Measurements from ENCODE around the gene ATG2A.

DNA sequence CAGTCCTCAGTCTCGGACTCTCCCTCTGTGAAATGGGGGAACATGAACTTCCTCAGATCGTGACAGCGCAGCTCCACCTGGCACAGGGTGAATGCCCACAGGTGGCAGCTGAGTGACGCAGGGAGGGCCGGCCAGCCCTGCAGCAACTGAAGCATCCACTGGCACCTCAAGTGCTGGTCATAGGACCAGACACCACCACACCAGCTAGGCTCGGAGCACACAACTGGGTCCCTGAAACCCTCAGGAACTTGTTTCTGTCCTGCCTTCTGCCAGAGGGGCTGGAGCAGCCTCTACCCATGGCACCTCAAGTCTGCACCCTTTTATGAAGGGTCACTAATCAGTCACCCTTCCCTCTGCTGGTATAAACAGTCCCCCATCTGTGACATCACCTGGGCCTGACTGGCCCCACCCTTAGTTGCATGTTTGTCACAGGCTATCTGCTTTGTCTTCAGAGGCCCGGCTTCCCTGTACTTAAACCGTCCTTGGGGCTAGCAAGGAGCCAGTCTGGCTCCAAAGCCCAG is 65.1 kb downstream of the ATG2A start:
- TF ChIP-seq, protein P1, sequence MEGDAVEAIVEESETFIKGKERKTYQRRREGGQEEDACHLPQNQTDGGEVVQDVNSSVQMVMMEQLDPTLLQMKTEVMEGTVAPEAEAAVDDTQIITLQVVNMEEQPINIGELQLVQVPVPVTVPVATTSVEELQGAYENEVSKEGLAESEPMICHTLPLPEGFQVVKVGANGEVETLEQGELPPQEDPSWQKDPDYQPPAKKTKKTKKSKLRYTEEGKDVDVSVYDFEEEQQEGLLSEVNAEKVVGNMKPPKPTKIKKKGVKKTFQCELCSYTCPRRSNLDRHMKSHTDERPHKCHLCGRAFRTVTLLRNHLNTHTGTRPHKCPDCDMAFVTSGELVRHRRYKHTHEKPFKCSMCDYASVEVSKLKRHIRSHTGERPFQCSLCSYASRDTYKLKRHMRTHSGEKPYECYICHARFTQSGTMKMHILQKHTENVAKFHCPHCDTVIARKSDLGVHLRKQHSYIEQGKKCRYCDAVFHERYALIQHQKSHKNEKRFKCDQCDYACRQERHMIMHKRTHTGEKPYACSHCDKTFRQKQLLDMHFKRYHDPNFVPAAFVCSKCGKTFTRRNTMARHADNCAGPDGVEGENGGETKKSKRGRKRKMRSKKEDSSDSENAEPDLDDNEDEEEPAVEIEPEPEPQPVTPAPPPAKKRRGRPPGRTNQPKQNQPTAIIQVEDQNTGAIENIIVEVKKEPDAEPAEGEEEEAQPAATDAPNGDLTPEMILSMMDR (IDR thresholded peaks at IDR 0.05): no peak
- TF ChIP-seq POLR2A (IDR thresholded peaks at IDR 0.05): no peak

All from adrenal gland (tissue), 5 donors.